HK-2 (cell line): ENCODE measurements around the gene TIMP3.

Source experiments
- DNase-seq: peaks from one replicate; pipeline ENCODE4 v3.0.0-alpha.2; 2018; ENCODE audit not compliant: unreplicated experiment

The TIMP3 gene

GRCh38 chr22:32882360-32882755, 80.9 kb downstream of the TIMP3 start:
- no peak for DNase-seq

- DNase-seq: no peak
These were observed 81.4 kb downstream of the TIMP3 start for GRCh38 chr22:32882774-32883530.

GRCh38 chr22:32887324-32887980, 85.9 kb downstream of the TIMP3 start:
- no peak for DNase-seq

- no peak for DNase-seq
These were observed 87.5 kb downstream of the TIMP3 start for GRCh38 chr22:32888976-32889375.

- no peak for DNase-seq
These were observed 95.4 kb downstream of the TIMP3 start for GRCh38 chr22:32896891-32897290.

- no peak for DNase-seq
These were observed 95.9 kb downstream of the TIMP3 start for GRCh38 chr22:32897400-32897799.

- no peak for DNase-seq
These were observed 99.6 kb downstream of the TIMP3 start for GRCh38 chr22:32900886-32901635.

- no peak for DNase-seq
These were observed 100.4 kb downstream of the TIMP3 start for GRCh38 chr22:32901925-32902324.

GRCh38 chr22:32903507-32903906, 102.0 kb downstream of the TIMP3 start:
- no peak for DNase-seq

- DNase-seq: no peak
These were observed 102.5 kb downstream of the TIMP3 start for GRCh38 chr22:32904044-32904443.

- no peak for DNase-seq
These were observed 103.9 kb downstream of the TIMP3 start for GRCh38 chr22:32905400-32905799.

GRCh38 chr22:32909581-32910428, 108.3 kb downstream of the TIMP3 start:
- DNase-seq: no peak

- DNase-seq: no peak
These were observed 108.9 kb downstream of the TIMP3 start for GRCh38 chr22:32910429-32910772.

GRCh38 chr22:32911503-32911902, 110.0 kb downstream of the TIMP3 start:
- no peak for DNase-seq
